NCI-H82 treated with DMSO at 0.1 percent for 48 hours (cell line): ENCODE measurements around the gene COL16A1.

Experiments used
- DNase-seq: peaks from one replicate; lab custom pipeline; 2025; ENCODE audit not compliant: unreplicated experiment; lab: John Stamatoyannopoulos, UW

The COL16A1 gene

DNA sequence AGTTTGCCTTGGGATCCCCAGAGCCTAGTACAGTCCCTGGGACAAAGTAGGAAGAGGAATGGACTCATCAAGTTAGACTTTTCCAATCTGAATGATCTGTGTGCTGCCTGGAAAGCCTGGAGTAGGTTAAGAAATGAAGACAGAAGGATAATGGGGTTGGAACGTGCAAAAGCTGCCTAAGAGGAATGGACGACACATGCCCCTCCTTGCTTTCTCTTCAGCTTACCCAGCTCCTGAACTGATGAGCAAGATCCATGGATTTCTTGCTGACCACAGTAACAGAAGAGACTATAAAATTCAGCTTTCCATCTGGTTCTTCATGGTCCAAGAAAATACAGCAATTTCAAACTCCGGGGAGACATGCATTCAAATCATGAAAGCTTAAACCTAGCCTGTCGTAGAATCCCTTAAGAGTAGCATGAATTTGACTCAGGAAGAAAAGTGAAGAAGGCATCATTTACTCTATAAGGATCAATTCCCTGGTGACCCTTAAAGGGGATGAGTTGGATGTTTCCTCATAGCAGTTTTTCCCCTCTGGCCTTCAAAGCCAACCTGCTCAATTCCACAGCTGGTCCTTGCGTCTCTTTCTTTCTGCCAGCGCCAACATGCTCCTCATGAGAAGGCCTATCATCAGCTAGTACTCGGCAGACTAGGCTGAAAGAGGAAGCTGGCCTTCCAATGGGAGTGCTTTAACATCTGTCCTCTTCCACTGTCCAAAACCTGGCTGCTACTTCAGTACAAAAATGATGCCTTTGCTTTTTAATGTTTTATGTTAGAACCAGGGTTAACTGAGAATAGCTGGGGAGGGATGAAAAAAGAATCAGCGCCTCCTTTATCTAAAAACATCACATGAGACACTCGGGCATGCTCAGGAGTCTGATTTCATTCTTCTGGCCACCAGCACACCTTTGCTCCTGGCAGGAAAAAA lies 53.4 kb downstream of the COL16A1 start:
- no peak for DNase-seq

- DNase-seq, result no peak
These were observed 55.0 kb downstream of the COL16A1 start for GRCh38 chr1:31648641-31649357.

DNA sequence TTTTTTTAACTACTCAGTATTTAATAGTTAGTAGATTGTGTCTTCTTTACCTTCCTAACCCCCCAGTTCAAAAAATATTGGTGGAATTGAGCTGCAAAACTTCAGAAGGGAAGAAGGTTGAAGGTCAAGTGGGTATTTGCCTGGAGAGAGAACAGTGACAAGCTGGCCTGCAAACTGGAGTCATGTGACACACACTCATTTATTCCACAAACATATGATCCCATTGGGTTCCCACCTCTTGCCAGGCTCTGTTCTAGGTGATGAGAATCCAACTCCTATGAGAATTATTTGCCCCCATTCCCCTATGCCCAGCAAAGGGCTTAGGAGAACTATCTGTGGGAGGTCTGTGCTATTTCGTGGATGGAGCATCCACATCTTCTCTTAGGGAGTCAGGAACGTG lies 55.6 kb downstream of the COL16A1 start:
- no peak for DNase-seq

DNA sequence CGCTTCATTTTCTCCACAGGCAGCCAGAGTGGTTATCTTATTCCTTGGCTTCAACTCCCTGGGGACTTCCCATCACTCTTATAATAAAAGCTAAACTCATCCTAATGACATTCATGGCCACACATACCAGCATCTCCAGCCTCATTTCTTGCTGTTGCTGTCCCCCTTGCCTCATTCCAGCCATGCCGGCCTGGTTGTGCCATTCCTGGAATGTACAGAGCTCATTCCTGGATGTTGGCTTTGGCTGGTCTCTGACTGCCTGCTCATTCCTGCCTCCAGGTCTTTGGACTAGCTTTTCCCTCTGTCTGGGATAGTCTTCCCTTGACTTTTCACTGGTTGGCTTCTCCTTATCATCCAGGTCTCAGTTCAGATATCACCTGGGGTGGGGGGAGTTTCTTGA lies 56.7 kb downstream of the COL16A1 start:
- no peak for DNase-seq

DNA sequence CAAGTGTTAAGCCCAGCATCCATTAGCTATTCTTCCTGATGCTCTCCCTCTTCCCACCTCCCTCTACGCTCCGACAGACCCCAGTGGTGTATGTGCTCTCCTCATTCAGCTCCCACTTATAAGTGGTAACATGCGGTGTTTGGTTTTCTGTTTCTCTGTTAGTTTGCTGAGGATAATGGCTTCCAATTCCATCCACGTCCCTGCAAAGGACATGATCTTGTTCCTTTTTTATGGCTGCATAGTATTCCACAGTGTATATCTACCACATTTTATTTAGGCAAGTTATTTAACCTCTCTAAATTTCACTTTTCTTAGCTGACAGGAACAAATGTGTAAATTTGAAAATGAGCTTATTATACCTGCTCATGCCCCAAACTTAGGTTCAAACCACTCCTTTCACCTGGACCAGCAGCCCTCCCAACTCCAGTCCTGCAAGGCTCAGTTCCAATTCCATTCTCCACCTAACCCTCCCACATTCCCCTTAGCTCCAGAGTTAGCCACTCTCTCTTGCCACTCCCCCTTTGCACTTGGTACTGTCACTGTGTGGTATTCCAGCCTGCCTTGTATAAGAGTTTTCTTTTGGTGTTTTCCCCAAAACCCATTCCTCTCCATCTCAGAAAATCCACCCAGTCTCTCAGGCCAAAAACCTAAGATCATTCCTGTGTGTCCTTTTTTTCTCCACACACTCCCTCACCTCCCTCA lies 57.4 kb downstream of the COL16A1 start:
- no peak for DNase-seq

- DNase-seq, result no peak
These were observed 58.6 kb downstream of the COL16A1 start for GRCh38 chr1:31645274-31645568.

DNA sequence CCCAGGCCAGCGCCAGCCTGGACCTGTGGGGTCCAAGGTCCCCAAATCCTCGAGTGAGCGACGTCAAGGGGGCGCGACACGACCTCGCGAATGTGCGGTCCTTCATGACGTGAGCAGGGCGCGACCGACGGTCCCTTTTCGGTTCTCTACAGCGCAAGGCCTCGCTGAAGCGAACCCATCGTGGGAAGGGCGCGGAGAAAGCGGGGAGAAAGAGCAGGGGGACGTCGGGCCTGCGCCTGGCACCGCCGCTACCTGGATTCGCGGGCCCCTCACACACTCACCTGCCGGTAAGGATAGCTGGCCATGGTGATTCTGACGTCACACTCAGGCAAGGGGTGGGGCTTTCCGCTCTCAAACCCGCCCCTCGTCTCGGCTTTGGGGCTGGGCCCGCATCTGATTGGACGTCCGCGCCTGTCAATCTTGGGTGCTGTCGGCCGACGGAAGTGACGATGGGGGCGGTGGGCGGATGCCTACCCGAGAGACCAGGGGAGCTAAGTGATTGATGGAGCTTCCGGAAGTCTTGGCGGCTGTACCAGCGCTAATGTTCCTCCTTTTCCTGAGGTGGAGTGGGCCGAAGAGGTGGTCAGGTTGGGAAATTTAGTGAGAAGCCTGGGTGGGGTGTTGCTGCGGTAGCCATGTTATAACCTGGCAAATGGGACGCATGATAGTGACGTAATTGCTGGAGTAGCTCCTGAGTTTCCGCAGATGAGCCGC lies 59.1 kb downstream of the COL16A1 start, which contains the start of gene PEF1:
PEF1 (minus strand) TSS at position 317 of the 714 bp plus-strand sequence; CDS start at position 305, 12 bp downstream.
- DNase-seq, result peak; percentile 99

DNA sequence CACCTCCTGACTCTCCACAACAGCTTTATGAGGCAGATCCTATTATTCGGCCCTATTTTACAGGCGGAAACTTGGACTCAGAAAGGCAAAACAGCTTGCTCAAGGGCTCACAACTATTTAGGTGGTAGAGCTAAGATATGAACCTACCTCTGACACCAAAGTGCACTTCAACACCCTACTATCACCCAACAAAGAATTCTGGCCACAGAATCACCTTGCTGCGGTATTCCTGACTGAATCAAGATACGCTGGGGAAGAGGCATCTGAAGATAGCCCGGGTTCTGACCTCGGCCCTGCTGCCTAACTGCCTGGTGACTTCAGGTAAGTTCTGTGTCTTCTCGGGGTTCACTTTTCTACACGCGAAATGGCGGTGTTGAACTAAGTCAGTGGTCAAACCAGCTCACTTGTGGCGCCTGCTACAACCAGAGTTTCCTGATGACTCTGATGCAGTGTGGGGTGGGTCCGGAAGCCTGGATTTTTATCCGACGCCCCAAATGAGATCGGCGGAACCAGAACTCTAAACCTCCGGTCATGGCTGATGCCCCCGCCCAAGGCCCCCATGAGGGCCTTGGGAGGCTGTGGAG lies 59.7 kb downstream of the COL16A1 start:
- no peak for DNase-seq

GRCh38 chr1:31642897-31643296 lies 60.9 kb downstream of the COL16A1 start:
- DNase-seq, result no peak

- DNase-seq, result no peak
These were observed 61.5 kb downstream of the COL16A1 start for GRCh38 chr1:31642366-31642765.

GRCh38 chr1:31640964-31641363 lies 62.9 kb downstream of the COL16A1 start:
- DNase-seq, result no peak

- DNase-seq, result no peak
These were observed 63.6 kb downstream of the COL16A1 start for GRCh38 chr1:31640179-31640578.

DNA sequence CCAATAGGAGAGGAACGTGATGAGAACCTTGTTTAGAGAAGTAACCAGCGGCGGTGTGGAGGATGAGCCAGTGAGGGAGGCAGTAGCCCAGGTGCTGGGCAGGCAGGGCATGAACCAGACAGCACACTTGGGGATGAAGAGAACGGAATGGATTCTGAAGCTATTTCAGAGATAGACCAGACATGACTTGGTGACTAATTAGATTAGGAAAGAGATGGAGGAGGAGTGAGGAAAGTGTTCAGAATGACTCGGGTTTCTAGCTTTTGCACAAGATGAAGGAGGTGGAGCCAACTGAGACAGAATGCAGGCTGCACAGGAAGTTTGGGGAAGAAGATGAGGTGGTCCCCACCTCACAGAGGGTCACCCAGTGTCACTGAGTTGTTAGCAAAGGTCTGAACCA lies 64.3 kb downstream of the COL16A1 start:
- DNase-seq, result no peak

DNA sequence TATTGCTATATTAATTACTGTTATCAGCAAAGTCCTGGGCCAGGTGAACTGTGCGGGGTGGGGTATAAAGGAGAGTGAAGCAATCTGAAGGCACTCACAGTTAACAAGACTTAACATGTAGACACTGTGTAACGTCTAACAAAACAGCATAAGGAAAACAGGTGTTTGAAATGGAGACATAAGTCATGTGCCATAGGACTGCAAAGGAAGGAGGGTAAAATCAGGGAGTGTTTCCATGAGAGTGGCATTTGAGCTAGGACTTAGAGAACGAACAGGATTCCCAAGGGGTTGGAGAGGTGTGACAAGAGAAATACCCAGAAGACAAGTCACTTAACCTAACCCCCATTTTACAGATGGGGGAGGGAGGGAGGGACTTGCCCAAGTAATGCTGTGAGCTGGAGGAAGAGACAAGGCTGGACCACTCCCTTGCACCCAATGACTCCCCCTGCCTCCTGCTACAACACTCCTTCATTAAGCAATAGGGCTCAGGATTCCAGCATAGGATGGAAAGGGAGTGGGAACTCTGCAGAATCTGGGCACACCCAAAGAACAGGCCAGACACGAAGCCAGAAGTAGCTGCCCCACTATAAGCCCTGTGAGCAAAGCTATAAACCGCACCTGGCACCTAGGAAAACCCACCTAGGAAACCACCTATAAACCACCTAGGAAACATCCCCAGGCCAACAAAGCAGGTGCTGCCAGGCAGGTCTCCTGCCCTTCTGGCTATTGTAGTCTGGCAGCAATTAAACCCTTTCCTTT lies 65.7 kb downstream of the COL16A1 start:
- no peak for DNase-seq

DNA sequence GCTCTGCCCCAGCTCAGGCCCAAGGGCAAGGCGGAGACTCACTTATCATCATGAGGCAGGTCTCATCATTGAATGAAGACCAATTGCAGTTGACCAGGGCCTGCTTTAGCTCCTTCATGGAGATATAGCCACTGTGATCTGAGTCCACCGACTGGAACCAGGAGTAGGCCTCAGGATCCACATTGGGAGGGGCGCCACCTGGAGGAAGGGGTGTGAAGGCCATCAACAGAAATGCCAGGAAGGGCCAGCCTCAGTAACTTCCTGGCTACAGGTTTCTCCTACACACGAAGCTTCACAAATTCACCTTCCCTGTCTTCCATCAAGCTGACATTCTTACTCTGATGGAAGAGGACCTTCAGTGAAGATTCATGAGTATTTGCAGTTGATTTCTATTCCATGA lies 70.7 kb downstream of the COL16A1 start:
- DNase-seq, result no peak

- no peak for DNase-seq
These were observed 71.2 kb downstream of the COL16A1 start for GRCh38 chr1:31632649-31633048.

- no peak for DNase-seq
These were observed 74.8 kb downstream of the COL16A1 start for GRCh38 chr1:31628931-31629556.

- peak; percentile 18 for DNase-seq
These were observed 75.8 kb downstream of the COL16A1 start for GRCh38 chr1:31627930-31628559.

- peak; percentile 25 for DNase-seq
These were observed 76.4 kb downstream of the COL16A1 start for GRCh38 chr1:31627301-31627929.
